Measurements from ENCODE around the gene RARA.

GRCh38 chr17:40298726-40299125 lies 10.3 kb upstream of the RARA start:
- TF ChIP-seq GATA2 (IDR thresholded peaks at IDR 0.05; ENCODE audit: low read depth, low read length) (no peak), GATA3 (IDR thresholded peaks at IDR 0.05; ENCODE audit: low read depth, low read length) (no peak)

Data from SH-SY5Y (cell line).